Astrocyte of the hippocampus (primary cell): ENCODE data around the gene BUB3.
A peak's percentile ranks its signal among the peaks of the same experiment; 100 is the strongest.

ENCODE experiments used
- DNase-seq: peaks from one replicate; pipeline ENCODE4 v3.0.0; 2011; ENCODE audit warnings: low read depth, low spot score

BUB3 gene, protein sequence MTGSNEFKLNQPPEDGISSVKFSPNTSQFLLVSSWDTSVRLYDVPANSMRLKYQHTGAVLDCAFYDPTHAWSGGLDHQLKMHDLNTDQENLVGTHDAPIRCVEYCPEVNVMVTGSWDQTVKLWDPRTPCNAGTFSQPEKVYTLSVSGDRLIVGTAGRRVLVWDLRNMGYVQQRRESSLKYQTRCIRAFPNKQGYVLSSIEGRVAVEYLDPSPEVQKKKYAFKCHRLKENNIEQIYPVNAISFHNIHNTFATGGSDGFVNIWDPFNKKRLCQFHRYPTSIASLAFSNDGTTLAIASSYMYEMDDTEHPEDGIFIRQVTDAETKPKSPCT

GRCh38 chr10:123154092-123154710 lies at the start of gene BUB3:
Gene BUB3, plus strand, starts transcription at chr10:123154402. Its CDS starts 516 bp downstream, at chr10:123154918.
- peak; percentile 100 for DNase-seq

GRCh38 chr10:123109466-123109865 lies 44.7 kb upstream of the BUB3 start:
- DNase-seq: no peak

DNA sequence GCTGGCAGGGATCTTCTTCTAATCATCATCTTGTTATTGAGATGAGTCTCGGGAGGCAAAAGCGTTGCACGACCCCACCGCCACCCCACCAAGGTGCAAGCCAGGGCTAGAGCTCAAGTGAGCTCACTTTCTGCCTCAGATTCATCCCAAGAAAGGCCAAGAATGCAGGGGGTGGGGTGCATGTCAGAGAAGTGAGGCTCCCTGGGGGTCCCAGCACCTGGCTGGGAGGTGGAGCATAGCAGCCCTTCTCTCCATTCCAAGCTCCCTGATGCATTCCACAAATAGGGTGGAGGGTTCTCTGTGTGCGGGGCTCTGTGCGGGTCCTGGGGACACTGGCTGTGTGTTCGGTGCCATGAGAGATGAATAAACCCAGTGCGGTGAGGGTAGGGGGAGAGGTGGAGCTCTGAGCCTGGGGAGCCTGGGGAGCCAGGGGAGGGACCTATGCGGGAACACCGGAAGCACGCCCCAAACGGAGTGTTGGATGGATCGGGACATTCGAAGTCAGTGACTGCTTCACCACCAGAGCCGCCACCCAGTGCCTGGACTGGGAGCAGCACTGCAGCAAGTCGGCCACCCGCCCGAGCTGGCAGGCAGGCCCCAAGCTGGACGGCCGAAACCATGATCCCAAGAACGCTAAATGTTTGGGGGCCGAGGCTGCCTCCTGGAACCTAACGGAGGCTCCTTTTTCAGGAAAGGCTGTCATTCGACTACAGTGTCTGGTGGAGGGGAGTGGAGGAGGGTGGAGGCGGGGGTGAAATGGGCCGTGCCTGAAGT lies 36.4 kb upstream of the BUB3 start:
- DNase-seq: no peak

DNA sequence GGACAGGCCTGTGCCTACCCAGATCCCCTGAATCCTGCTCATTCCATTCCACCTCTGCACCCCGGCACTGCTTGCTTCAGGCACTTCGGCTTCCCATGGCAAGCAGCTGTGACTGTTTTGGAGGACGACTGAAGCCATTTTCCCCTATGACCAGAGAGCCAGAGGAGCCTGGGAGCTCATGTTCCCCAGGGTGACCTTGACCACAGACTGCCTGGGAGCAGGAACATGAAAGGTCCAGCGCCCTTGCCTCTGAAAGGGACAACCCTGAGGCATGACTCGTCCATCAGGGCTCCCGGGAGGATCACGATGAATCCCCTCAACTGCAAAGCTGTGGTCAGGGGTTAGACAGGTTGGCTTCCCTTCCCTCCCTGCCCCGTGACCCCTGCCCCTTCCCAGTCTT lies 35.1 kb upstream of the BUB3 start:
- DNase-seq: no peak

GRCh38 chr10:123126246-123126645 lies 28.0 kb upstream of the BUB3 start:
- no peak for DNase-seq

DNA sequence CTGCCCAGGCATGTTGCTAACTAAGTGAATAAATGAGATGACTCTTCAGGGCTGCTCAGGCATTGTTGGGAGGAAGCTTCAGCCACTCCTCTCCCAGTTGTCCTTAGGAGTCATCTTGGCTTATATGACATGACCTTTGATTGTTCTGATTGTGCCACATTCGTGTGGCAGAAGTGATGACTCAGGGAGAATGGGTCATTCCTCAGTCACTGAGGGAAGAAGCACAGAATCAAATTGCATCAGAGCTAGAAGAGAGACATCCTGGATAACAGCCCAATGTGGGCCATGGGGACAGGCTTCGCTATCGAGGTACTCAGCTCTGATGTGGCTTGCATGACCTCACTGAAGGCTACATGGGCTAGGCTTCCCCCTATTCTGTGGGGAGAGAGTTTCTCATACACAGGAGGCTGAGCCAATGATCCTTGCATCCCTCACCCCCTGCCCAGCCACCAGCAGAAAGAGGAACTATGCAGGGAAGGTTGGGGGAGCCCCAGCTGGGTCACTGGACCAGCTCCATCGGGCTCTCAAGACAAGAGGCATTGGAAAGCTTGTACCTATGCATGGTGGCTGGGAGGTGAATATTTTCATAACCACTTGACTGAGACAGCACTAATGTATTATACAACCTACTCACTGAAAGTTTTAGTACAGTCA lies 24.5 kb upstream of the BUB3 start:
- DNase-seq: no peak

DNA sequence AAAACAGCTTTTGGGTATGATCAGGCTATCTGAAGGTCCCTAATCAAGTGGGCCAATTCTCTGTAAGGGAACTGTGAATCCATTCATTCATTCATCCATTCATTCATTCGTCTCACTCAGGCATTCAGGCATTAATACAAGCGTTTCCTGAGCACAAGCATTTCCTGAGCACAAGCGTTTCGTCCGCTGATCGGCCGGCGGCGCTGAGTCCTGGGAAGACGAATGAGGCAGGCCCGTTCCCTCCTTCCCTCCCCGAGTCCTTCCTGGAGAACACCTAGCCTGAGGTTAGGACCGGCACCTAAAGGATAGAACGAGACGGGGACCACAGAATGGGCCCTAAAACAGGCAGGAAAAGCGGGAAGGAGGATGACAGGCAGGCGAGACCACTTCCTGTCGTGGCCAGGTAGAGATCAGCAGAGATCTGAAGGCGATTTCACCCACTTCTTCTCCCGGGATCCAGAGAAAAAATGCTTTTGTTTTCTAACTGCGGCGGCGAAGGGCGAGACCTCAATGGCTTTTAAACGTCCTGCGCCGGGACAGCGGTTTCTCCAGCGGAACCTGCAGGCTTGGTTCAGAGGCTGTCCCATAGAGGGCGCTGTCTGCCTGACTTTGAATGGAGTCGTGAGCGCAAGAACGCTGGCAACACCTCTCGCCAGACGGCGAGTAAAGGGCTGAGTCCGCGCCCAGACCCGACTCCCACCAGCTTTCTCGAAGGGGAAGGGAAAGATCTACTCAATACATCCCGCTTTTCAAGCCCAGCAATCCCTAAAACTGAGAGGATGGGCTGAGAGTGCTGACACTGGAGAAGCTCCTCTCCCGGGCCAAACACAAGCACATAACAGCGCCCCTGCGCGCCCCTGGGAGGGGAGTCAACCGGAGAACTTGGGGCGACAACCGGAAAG lies 21.4 kb upstream of the BUB3 start:
- DNase-seq: peak; percentile 91

GRCh38 chr10:123133541-123134342 lies 20.5 kb upstream of the BUB3 start:
- no peak for DNase-seq

DNA sequence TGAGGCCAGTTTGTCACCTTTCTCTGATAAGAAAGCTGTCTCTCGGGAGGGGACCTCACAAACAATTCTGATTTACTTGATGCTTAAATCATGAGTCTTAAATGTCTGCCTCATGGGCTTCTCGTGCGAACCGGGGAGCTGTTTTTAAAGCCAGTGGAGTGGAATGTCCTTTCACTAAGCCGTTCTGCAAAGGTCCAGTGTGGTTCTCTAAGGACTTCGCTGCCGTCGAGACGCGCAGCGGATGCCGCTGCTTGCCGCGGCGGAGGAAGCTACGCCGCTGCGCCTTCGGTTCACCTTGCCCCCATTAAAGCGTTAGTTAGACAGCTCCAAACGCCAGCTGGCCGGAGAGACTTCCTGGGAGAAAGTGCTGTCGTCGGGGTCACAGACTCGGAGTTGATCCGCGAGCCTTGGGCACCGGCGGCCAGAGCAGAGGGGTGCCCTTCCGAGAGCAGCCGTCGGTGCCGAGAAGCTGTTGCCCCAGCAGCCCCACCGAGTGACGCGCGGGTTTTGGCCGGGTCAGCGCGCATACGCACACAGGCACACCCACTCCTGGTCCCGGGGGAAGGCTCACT lies 19.8 kb upstream of the BUB3 start:
- no peak for DNase-seq

DNA sequence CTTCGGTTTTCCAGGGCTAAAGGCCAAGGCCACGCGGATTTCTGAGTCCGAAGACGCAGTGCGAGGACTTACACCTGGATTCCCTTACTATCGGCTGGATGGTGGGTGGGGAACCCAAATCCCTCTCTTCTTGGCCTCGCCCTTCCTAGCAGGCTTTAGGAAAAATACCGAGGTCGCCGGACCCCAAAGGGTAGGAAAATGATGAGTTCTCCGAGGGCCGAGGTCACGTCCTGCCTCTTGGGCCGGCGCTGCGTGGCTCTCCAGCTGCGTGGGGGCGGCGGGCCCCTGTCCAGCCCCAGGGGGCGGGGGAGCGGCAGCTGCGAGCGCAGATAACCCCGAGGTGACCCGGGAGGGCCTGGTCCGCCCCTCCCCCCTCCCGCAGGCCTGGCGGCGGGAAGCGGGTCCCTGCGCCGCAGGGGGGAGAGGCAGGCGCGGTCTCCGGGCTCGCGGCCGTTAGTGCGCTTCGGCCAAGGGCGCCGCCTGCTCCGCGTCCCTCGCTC lies 19.2 kb upstream of the BUB3 start:
- no peak for DNase-seq

DNA sequence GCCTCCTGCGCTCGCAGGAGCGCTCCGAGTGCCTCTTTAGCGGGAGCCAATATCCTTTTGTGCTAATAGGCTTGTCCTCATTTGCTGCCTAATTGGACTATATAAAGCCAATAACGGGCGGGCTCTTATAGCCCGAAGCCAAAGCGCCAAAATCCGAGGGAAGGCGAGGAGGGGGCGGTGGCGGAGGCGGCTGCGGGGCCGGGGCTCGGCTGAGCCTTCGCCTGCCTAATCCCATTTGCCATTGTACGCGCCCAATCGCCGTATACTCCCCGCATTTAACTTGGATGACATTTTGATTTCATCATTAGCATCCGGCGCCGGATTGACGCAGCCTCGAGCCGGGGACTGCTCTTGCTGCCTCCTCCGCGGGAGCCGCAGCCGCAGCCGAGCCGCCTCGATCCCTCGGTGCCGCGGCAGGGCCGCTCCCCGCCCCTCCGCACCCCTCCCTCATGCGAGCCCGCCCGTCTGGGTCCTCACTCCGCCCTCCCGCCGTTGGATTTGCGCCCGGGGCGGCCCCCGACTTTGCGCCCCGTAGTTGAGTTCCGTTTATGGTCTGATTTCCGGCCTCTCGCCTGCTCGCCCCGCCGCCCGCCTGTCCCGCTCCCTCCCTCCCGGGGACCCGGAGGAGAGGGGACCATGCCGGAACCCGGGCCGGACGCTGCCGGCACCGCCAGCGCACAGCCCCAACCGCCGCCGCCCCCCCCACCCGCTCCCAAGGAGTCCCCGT lies 18.6 kb upstream of the BUB3 start, which contains the start of gene HMX3:
Gene HMX3 (plus strand): TSS at position 556 of the 727 bp plus-strand sequence. CDS start 81 bp downstream, at position 637.
- DNase-seq: no peak

GRCh38 chr10:123136221-123136805 lies 17.9 kb upstream of the BUB3 start:
- no peak for DNase-seq

DNA sequence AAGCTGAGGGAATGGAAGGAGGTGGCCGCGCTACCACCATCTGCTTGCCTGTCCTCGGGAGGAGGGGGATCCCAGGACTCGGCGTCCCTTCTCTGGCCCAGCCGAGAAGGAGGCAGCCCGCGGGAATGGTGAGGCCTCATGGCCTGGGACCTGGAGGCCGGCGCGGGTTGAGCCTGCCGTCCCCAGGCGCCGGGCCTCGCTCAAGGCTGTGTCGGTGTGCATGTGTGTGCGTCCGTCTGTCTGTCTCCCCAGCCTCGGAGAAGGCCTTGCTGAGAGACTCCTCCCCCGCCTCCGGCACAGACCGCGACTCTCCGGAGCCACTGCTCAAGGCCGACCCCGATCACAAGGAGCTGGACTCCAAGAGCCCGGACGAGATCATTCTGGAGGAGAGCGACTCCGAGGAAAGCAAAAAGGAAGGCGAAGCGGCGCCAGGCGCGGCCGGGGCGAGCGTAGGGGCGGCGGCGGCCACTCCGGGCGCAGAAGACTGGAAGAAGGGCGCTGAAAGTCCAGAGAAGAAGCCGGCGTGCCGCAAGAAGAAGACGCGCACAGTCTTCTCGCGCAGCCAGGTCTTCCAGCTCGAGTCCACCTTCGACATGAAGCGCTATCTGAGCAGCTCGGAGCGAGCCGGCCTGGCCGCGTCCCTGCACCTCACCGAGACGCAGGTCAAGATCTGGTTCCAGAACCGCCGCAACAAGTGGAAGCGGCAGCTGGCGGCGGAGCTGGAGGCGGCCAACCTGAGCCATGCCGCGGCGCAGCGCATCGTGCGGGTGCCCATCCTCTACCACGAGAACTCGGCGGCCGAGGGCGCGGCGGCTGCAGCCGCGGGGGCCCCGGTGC lies 17.2 kb upstream of the BUB3 start:
- DNase-seq: peak; percentile 53

GRCh38 chr10:123139165-123139520 lies 15.1 kb upstream of the BUB3 start:
- DNase-seq: no peak

GRCh38 chr10:123139521-123140163 lies 14.6 kb upstream of the BUB3 start:
- DNase-seq: no peak

GRCh38 chr10:123140164-123140982 lies 13.8 kb upstream of the BUB3 start:
- DNase-seq: no peak
